ENCODE measurements around the gene SPEM2.

DNA sequence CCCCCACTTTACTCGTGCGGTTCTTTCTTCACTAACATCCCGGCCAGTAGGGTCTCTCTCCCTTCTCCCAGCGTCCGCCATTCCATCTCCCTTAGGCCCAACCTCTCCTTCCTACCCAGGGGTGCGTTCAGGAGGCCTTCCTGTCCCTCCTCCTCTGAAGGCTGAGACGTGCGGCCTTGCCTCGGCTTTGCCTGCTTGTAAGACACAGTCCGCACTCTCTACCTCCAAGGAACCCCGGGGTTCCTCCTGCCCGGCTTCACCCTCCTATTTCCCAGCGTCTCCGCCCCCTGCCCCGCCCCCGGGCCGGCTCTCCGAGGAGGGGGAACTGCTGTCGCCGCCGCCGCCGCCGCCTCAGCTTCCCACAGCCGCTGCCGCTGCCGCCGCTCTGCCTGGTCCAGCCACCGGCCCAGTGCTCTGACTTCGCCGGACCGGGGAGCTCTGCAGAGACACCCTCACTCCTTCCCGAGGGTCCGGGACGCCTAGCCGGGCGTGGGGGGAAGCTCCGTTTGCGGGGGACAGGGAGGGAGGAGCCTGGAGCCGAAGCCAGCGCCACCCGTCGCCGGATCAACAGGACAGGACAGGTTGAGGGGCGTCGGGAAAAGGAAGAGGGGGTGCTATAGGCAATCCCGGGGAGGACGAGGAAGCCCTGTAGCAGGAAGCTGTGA lies 12.7 kb downstream of the SPEM2 start:
- TF ChIP-seq CTCF (IDR thresholded peaks at IDR 0.05) (no peak), POLR2A (IDR thresholded peaks at IDR 0.05) (no peak)

All from ovary (tissue), 3 donors.